ENCODE measurements around the gene FERMT1. TPM values are rescaled to one million over a fixed set of nuclear protein-coding genes. Genes with fewer than 3 reads are reported as not detected.

The FERMT1 gene
- total and polyA plus RNA-seq, 2 donors (not counting 3 experiments of a cell fraction or from before 2014, with no cell fraction given): 0.11 to 1.5 TPM

DNA sequence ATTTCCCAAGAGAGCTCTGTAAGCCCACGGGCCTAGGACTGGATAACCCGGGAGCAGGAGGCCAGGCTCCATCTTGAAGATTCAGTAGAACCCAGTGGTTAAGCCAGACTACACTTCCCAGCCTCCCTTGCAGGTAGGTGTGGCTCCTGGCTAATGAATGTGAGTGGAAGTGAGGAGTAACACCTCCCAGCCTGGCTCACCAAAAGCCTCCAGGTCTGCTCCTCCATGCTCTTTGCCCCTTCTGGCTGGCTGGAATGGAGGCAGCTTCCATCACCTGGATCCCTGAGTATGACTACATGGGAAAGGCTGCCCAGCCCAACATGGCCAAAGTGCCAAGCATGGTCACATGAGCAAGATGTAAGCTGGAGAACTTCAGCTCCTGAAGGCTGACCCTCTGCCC is 78.7 kb downstream of the FERMT1 start:
- H3K4me3 ChIP-seq (replicated peaks in 1 of 3; ENCODE audit: insufficient read depth in 1 of 3, low read depth in 1 of 3, low read length in 3 of 3): no peak overlapping the region
- H3K9ac ChIP-seq (replicated peaks; ENCODE audit: extremely low read depth, insufficient read depth, low read length): no peak overlapping the region
- H3K36me3 ChIP-seq (ENCODE audit: control insufficient read depth in 2 of 2, extremely low read depth in 1 of 2, insufficient read depth in 2 of 2, low read length in 2 of 2): peaks cover 2 to 21% of the 10 kb centered on the region in 2 experiments
- TF ChIP-seq FOS (IDR thresholded peaks at IDR 0.05; ENCODE audit: borderline replicate concordance, insufficient read depth, low read length) (no peak), EZH2 (IDR thresholded peaks at IDR 0.05; ENCODE audit: borderline replicate concordance, low read depth, low read length, severe bottlenecking) (no peak)
- H3K9me1 ChIP-seq (replicated peaks; ENCODE audit: control insufficient read depth, extremely low read depth, insufficient read depth, low read length): no peaks in the 10 kb centered on the region
- POLR2A ChIA-PET: no interaction called here
- H3K27ac ChIP-seq (ENCODE audit: insufficient read depth, low read depth, low read length): no peak overlapping the region
- no TSS peak for BruUV-seq (replicated peaks)
- H3K4me1 ChIP-seq (ENCODE audit: control insufficient read depth, extremely low read depth, insufficient read depth, low read length): no peaks in the 10 kb centered on the region
- no peak overlapping the region for H2AFZ ChIP-seq (ENCODE audit: low read depth, low read length)
- no peak for FAIRE-seq
- H3K4me2 ChIP-seq (ENCODE audit: insufficient read depth, low read length): no peak overlapping the region
- dilution Hi-C loops (cut with MboI; ENCODE audit: extremely low pct_ligation_motif_present, low sequenced_read_pairs): no loop called here
- H3K9me3 ChIP-seq (replicated peaks; ENCODE audit: control insufficient read depth, insufficient read depth, low read length): no peaks in the 10 kb centered on the region
- H4K20me1 ChIP-seq (replicated peaks; ENCODE audit: control insufficient read depth, extremely low read depth, insufficient read depth, low read length): no peaks in the 10 kb centered on the region
- H3K79me2 ChIP-seq (ENCODE audit: control insufficient read depth, insufficient read depth, low read length): no peaks in the 10 kb centered on the region
- no peak for DNase-seq (ENCODE audit: low read depth, low spot score)
- intact Hi-C loops (cut with micrococcal nuclease): no loop called here
- H3K27me3 ChIP-seq (ENCODE audit: control insufficient read depth in 2 of 2, insufficient read depth in 2 of 2, low read length in 2 of 2): no peaks in the 10 kb centered on the region
- CTCF ChIA-PET: interaction anchor here (1.3 kb wide), 1 partner anchor 9 kb away, joined by 3 read pairs; no protein-coding TSS in a partner anchor

DNA sequence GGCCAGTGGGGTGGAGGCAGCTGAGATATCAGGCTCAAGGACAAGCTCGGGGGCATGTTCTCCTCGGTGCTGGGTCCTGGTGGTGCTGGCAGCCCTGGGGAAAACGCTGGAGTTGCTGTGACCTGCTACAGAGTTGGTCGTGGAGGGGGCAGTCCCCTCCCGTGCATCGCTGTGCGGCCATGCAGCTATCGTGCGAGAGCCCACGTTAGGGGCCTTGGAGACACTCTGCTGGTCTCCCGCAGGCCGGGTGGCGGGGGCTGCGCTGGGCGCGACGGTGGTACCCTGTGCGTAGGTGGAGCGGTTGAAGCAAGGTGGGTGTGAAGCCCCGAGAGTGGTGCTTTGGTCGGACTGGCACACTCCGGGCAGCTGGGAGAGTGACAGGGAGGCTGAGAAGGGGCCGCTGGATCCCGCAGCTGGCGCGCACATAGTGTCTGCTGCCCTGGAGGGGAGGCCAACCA is 81.0 kb downstream of the FERMT1 start:
- no peak for TF ChIP-seq POLR2A (IDR thresholded peaks at IDR 0.05; ENCODE audit: low read depth, low read length)
- no peak for TF ChIP-seq EZH2 (IDR thresholded peaks at IDR 0.05; ENCODE audit: borderline replicate concordance, low read depth, low read length, severe bottlenecking)
- TF ChIP-seq JUN (IDR thresholded peaks at IDR 0.05; ENCODE audit: borderline replicate concordance, insufficient read depth, insufficient read length, low read depth): no peak
- no peak for TF ChIP-seq GATA2 (IDR thresholded peaks at IDR 0.05; ENCODE audit: insufficient read depth, insufficient read length, low read depth, low read length)
- TF ChIP-seq MYC (IDR thresholded peaks at IDR 0.05; ENCODE audit: low read depth, low read length): no peak
- TF ChIP-seq, protein P1, sequence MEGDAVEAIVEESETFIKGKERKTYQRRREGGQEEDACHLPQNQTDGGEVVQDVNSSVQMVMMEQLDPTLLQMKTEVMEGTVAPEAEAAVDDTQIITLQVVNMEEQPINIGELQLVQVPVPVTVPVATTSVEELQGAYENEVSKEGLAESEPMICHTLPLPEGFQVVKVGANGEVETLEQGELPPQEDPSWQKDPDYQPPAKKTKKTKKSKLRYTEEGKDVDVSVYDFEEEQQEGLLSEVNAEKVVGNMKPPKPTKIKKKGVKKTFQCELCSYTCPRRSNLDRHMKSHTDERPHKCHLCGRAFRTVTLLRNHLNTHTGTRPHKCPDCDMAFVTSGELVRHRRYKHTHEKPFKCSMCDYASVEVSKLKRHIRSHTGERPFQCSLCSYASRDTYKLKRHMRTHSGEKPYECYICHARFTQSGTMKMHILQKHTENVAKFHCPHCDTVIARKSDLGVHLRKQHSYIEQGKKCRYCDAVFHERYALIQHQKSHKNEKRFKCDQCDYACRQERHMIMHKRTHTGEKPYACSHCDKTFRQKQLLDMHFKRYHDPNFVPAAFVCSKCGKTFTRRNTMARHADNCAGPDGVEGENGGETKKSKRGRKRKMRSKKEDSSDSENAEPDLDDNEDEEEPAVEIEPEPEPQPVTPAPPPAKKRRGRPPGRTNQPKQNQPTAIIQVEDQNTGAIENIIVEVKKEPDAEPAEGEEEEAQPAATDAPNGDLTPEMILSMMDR (IDR thresholded peaks at IDR 0.05; ENCODE audit: extremely low read depth in 1 of 2, insufficient read depth in 1 of 2, low read depth in 1 of 2, low read length in 2 of 2): no peak
- no peak for TF ChIP-seq MAX (IDR thresholded peaks at IDR 0.05; ENCODE audit: insufficient read depth, insufficient read length)
- no peak for TF ChIP-seq POLR2AphosphoS5 (IDR thresholded peaks at IDR 0.05; ENCODE audit: insufficient read depth, low read depth, low read length)
- TF ChIP-seq FOS (IDR thresholded peaks at IDR 0.05; ENCODE audit: borderline replicate concordance, insufficient read depth, low read length): no peak
- Histone ChIP-seq H3K4me1 (ENCODE audit: control insufficient read depth, extremely low read depth, insufficient read depth, low read length) (no peaks in the 10 kb centered on the region), H3K4me3 (replicated peaks in 1 of 3; ENCODE audit: insufficient read depth in 1 of 3, low read depth in 1 of 3, low read length in 3 of 3) (no peak overlapping the region), H3K4me2 (ENCODE audit: insufficient read depth, low read length) (no peak overlapping the region), H3K27ac (ENCODE audit: insufficient read depth, low read depth, low read length) (no peak overlapping the region), H3K9ac (replicated peaks; ENCODE audit: extremely low read depth, insufficient read depth, low read length) (no peak overlapping the region), H3K79me2 (ENCODE audit: control insufficient read depth, insufficient read depth, low read length) (no peaks in the 10 kb centered on the region), H3K9me3 (replicated peaks; ENCODE audit: control insufficient read depth, insufficient read depth, low read length) (no peaks in the 10 kb centered on the region), H3K36me3 (ENCODE audit: control insufficient read depth in 2 of 2, extremely low read depth in 1 of 2, insufficient read depth in 2 of 2, low read length in 2 of 2) (peaks cover 10 to 26% of the 10 kb centered on the region in 2 experiments), H3K9me1 (replicated peaks; ENCODE audit: control insufficient read depth, extremely low read depth, insufficient read depth, low read length) (no peaks in the 10 kb centered on the region), H2AFZ (ENCODE audit: low read depth, low read length) (no peak overlapping the region), H3K27me3 (ENCODE audit: control insufficient read depth in 2 of 2, insufficient read depth in 2 of 2, low read length in 2 of 2) (no peaks in the 10 kb centered on the region), H4K20me1 (replicated peaks; ENCODE audit: control insufficient read depth, extremely low read depth, insufficient read depth, low read length) (no peaks in the 10 kb centered on the region)
- CTCF ChIA-PET: no interaction called here
- no TSS peak for BruUV-seq (replicated peaks)
- intact Hi-C loops (cut with micrococcal nuclease) (no loop called here), dilution Hi-C loops (cut with MboI; ENCODE audit: extremely low pct_ligation_motif_present, low sequenced_read_pairs) (no loop called here)
- DNase-seq (ENCODE audit: low read depth, low spot score) (no peak), FAIRE-seq (no peak)
- POLR2A ChIA-PET: no interaction called here

All from endothelial cell of umbilical vein (primary cell).